SU-DHL-6 (cell line): ENCODE data around the gene COL20A1.

Experiments used
- H2AFZ ChIP-seq: fragments of 200-600 bp; sonication (generic); 2 replicates; pipeline ENCODE4 v1.6.1; 2014; ENCODE audit warnings: low read depth, mild to moderate bottlenecking, moderate library complexity, mixed read lengths, antibody characterized with exemption, low read length; ENCODE audit not compliant: severe bottlenecking
- H3F3A ChIP-seq: fragments of 200-600 bp; shearing (Covaris generic); 2 replicates; pipeline ENCODE4 v1.6.0; 2016; ENCODE audit warnings: antibody characterized with exemption, mild to moderate bottlenecking; ENCODE audit not compliant: insufficient read depth
- H3K27ac ChIP-seq: fragments of 200-600 bp; sonication (generic); 2 replicates; pipeline ENCODE4 v1.5.1; 2016; ENCODE audit warnings: low read depth, mild to moderate bottlenecking, low read length, moderate library complexity, mixed read lengths
- H3K27me3 ChIP-seq: fragments of 200-600 bp; sonication (generic), shearing (Covaris generic); 2 replicates; pipeline ENCODE4 v1.6.0; 2014; ENCODE audit warnings: mild to moderate bottlenecking, low read length
- H3K36me3 ChIP-seq: fragments of 200-600 bp; sonication (generic); 2 replicates; pipeline ENCODE4 v1.6.1; 2014; ENCODE audit warnings: mild to moderate bottlenecking, low read length, mixed read lengths
- H3K4me2 ChIP-seq: fragments of 300-600, 200-600 bp; shearing (Covaris generic), sonication (generic); 2 replicates; pipeline ENCODE4 v1.6.0; 2014; ENCODE audit warnings: low read length, low read depth, mild to moderate bottlenecking; ENCODE audit not compliant: poor library complexity, severe bottlenecking
- H3K4me3 ChIP-seq: fragments of 200-600 bp; sonication (generic); 2 replicates; pipeline ENCODE4 v1.5.1; 2014; ENCODE audit warnings: antibody characterized with exemption, low read length, mild to moderate bottlenecking, mixed read lengths; ENCODE audit not compliant: insufficient read depth, poor library complexity, severe bottlenecking
- H3K79me2 ChIP-seq: fragments of 200-600 bp; sonication (generic); 2 replicates; pipeline ENCODE4 v1.6.1; 2014; ENCODE audit warnings: mild to moderate bottlenecking, low read length, moderate library complexity; ENCODE audit not compliant: insufficient read depth
- H3K9ac ChIP-seq: fragments of 200-600 bp; sonication (generic); 2 replicates; pipeline ENCODE4 v1.7.0; 2014; ENCODE audit warnings: mild to moderate bottlenecking, low read length
- H3K9me2 ChIP-seq: fragments of 200-600 bp; sonication (generic); replicated peaks from 2 replicates; pipeline ENCODE4 v1.6.1; 2014; ENCODE audit warnings: low read length; ENCODE audit not compliant: insufficient read depth
- H3K9me3 ChIP-seq: fragments of 200-600 bp; sonication (generic); 2 replicates; pipeline ENCODE4 v1.6.1; 2014; ENCODE audit warnings: low read length, mixed read lengths; ENCODE audit not compliant: insufficient read depth
- H4K20me1 ChIP-seq: fragments of 200-600 bp; sonication (generic); 2 replicates; pipeline ENCODE4 v1.6.1; 2014; ENCODE audit warnings: low read depth, mild to moderate bottlenecking, antibody characterized with exemption, low read length, moderate library complexity, mixed read lengths
- EZH2phosphoT487 ChIP-seq: fragments of 200-600 bp; sonication (generic), shearing (Covaris generic); conservative IDR thresholded peaks from 2 replicates; pipeline ENCODE4 v1.6.1; 2018; ENCODE audit warnings: mild to moderate bottlenecking, antibody characterized with exemption, low read length, moderate library complexity, mixed read lengths
- TF ChIP-seq, protein P1 (sequence below): fragments of 200-600 bp; sonication (generic); IDR thresholded peaks from one replicate; pipeline ENCODE4 v1.5.1; 2017; ENCODE audit warnings: antibody characterized with exemption, mild to moderate bottlenecking, low read length, moderate library complexity; ENCODE audit not compliant: insufficient read depth, poor library complexity, severe bottlenecking

Gene COL20A1

GRCh38 chr20:63273059-63273579 is 19.9 kb upstream of the COL20A1 start:
- H4K20me1 ChIP-seq, result no peaks in the 10 kb centered on the region
- H3K27ac ChIP-seq, result no peak overlapping the region
- H3K9me2 ChIP-seq, result no peaks in the 10 kb centered on the region
- TF ChIP-seq, protein P1, sequence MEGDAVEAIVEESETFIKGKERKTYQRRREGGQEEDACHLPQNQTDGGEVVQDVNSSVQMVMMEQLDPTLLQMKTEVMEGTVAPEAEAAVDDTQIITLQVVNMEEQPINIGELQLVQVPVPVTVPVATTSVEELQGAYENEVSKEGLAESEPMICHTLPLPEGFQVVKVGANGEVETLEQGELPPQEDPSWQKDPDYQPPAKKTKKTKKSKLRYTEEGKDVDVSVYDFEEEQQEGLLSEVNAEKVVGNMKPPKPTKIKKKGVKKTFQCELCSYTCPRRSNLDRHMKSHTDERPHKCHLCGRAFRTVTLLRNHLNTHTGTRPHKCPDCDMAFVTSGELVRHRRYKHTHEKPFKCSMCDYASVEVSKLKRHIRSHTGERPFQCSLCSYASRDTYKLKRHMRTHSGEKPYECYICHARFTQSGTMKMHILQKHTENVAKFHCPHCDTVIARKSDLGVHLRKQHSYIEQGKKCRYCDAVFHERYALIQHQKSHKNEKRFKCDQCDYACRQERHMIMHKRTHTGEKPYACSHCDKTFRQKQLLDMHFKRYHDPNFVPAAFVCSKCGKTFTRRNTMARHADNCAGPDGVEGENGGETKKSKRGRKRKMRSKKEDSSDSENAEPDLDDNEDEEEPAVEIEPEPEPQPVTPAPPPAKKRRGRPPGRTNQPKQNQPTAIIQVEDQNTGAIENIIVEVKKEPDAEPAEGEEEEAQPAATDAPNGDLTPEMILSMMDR, result no peak
- no peak for TF ChIP-seq EZH2phosphoT487
- no peaks in the 10 kb centered on the region for H3F3A ChIP-seq
- H3K36me3 ChIP-seq, result no peaks in the 10 kb centered on the region
- H2AFZ ChIP-seq, result peak overlapping the region; percentile 49
- no peaks in the 10 kb centered on the region for H3K27me3 ChIP-seq
- H3K4me2 ChIP-seq, result peak overlapping the region; percentile 95
- peaks cover 30% of the 10 kb centered on the region for H3K79me2 ChIP-seq
- no peaks in the 10 kb centered on the region for H3K9me3 ChIP-seq
- H3K4me3 ChIP-seq, result peak overlapping the region; percentile 98
- H3K9ac ChIP-seq, result peak overlapping the region; percentile 75

GRCh38 chr20:63273635-63274380 is 19.2 kb upstream of the COL20A1 start:
- Histone ChIP-seq H3K9me2 (no peaks in the 10 kb centered on the region), H3K4me2 (peak overlapping the region; percentile 95), H3K27me3 (no peaks in the 10 kb centered on the region), H4K20me1 (no peaks in the 10 kb centered on the region), H3F3A (no peaks in the 10 kb centered on the region), H3K9me3 (no peaks in the 10 kb centered on the region), H3K4me3 (peak overlapping the region; percentile 98), H3K27ac (no peak overlapping the region), H2AFZ (no peak overlapping the region), H3K36me3 (no peaks in the 10 kb centered on the region), H3K9ac (peak overlapping the region; percentile 75), H3K79me2 (peaks cover 30% of the 10 kb centered on the region)
- no peak for TF ChIP-seq EZH2phosphoT487
- TF ChIP-seq, protein P1, result no peak

DNA sequence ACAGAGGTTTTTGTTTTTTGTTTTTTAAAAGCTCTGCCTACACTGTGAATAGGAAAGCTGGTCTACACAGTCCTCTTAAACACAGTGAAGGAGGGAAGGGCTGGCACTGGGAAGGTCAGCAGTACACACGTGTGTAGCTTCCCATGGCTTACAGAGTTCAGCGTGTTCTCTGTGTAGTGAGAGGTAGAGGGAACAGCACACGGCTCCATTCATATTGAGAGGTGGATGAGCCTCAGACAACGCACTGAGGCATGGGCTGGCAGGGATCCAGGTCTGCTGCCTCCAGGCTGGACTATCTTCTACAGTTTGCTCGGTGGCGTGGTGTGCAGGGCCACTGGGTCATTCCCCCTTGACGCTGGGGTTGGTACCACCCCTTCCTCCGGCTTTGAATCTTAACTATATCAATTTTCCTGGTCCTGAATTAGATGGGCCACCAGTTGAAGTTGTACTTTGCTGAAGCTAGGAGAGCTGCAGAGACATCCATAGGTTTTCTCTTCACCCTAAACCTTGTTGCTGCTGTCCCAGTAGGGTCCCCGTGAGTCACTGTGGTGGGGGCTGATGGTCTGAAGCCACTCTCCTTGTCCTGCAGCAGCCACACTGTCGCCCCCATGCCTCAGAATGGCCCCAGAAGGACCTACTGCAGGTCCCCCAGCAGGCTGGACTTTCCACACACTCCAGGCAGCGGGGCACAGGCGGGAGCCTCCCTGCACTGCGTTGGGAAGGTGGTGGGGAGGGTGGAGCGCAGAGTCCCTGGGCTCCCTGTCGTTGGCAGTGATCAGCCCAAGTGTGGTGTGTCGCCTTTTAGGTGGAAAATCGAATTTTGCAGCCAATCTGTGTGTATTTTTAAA is 18.4 kb upstream of the COL20A1 start:
- H3F3A ChIP-seq, result no peaks in the 10 kb centered on the region
- no peak overlapping the region for H3K4me3 ChIP-seq
- no peak overlapping the region for H2AFZ ChIP-seq
- no peaks in the 10 kb centered on the region for H3K9me3 ChIP-seq
- H4K20me1 ChIP-seq, result no peaks in the 10 kb centered on the region
- no peak for TF ChIP-seq EZH2phosphoT487
- TF ChIP-seq, protein P1, result no peak
- no peak overlapping the region for H3K27ac ChIP-seq
- no peaks in the 10 kb centered on the region for H3K36me3 ChIP-seq
- peaks cover 30% of the 10 kb centered on the region for H3K79me2 ChIP-seq
- H3K9ac ChIP-seq, result no peak overlapping the region
- no peak overlapping the region for H3K4me2 ChIP-seq
- H3K9me2 ChIP-seq, result no peaks in the 10 kb centered on the region
- H3K27me3 ChIP-seq, result no peaks in the 10 kb centered on the region
